C4-2B (cell line): ENCODE data around the gene TTC23.
"Not testable (repeated sequence)": the region's sequence is repeated elsewhere in the genome, so short reads cannot be mapped to it uniquely, and the experiment has no call there.

ENCODE experiments used
- H3K27ac ChIP-seq: fragments of 450-650 bp; 2 replicates; pipeline ENCODE4 v1.5.1; 2017
- ZFX ChIP-seq: fragments of 450-650 bp; IDR thresholded peaks from 2 replicates; pipeline ENCODE4 v1.6.1; 2017
- TF ChIP-seq, protein P1 (sequence below): fragments of 450-650 bp; conservative IDR thresholded peaks from 2 replicates; pipeline ENCODE4 v1.5.1; 2017; ENCODE audit warnings: mild to moderate bottlenecking

The TTC23 gene

DNA sequence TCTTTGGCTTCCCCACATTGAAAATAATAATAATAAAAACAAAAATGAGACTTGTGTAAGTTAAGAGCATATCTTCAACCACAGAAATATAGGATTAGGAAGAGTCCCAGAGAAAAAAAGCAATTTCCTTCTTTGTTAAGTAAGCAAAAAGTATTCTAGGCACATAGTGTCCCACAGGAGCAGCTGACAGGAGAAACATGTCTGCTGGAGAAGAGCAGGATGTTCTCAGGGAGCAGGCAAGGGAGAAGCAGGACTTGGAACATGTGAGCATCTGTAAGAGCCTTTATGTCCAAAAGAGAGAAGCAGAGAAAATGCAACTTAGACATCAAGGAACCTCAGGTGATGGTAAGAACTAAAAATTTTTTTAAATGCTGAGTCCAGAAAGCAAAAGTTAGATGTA is 39.0 kb downstream of the TTC23 start:
- H3K27ac ChIP-seq: no peak overlapping the region
- TF ChIP-seq, protein P1, sequence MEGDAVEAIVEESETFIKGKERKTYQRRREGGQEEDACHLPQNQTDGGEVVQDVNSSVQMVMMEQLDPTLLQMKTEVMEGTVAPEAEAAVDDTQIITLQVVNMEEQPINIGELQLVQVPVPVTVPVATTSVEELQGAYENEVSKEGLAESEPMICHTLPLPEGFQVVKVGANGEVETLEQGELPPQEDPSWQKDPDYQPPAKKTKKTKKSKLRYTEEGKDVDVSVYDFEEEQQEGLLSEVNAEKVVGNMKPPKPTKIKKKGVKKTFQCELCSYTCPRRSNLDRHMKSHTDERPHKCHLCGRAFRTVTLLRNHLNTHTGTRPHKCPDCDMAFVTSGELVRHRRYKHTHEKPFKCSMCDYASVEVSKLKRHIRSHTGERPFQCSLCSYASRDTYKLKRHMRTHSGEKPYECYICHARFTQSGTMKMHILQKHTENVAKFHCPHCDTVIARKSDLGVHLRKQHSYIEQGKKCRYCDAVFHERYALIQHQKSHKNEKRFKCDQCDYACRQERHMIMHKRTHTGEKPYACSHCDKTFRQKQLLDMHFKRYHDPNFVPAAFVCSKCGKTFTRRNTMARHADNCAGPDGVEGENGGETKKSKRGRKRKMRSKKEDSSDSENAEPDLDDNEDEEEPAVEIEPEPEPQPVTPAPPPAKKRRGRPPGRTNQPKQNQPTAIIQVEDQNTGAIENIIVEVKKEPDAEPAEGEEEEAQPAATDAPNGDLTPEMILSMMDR: no peak
- no peak for TF ChIP-seq ZFX

DNA sequence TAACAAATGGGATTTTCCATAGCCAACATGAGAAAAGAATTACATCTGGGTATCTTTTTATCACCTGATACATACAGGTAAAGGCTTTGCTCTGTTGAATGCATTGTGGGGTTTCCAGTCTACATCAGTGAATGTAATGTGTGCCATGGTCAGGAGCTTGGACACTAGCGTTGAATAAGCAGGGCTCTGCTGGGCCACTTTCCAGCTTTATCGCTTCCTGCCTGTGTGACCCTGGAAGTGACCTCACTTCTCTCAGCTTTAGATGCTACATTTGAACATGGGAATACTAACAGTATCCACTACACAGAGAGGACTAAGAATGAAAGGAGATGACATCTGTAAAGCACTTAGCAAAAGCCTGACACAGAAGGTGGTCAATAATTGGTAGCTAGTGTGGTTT is 40.1 kb downstream of the TTC23 start:
- no peak overlapping the region for H3K27ac ChIP-seq
- TF ChIP-seq, protein P1: no peak

DNA sequence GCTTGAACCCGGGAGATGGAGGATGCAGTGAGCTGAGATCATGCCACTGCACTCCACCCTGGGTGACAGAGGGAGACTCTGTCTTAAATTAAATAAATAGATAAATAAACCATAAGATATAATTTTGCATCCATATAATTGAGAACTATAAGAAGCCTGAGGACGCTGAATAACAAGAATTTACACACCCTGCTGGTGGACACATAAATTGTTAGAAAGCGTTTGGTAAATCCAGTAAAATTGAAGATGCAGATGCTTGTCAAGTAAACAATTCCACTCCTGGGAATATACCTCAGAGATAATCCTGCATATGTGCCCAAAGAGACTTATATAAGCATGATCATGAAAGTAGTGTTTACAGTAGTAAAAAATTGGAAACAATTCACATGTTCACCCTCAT is 41.7 kb downstream of the TTC23 start:
- H3K27ac ChIP-seq: no peak overlapping the region
- TF ChIP-seq, protein P1: no peak; the same call in 1 of the 2 replicates
- TF ChIP-seq ZFX: no peak

DNA sequence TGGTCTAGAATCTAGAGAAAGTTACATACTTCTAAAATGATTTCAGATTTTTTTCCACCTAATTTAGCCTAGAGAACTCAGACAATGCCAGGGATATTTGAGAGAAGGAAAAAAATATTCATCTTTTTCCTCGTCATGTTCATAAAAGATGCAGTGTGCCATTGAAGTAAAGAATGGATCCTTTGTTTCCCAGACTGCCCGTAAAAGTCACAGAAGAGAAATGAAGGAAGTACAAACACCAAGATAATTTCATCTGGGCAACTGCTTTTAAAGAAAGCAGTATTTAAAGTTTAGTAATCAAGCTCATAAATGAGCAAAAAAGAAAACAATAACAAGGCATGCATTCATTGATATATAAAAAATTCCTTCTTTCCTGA is 47.2 kb downstream of the TTC23 start:
- H3K27ac ChIP-seq: no peak overlapping the region
- TF ChIP-seq, protein P1: no peak
- no peak for TF ChIP-seq ZFX

DNA sequence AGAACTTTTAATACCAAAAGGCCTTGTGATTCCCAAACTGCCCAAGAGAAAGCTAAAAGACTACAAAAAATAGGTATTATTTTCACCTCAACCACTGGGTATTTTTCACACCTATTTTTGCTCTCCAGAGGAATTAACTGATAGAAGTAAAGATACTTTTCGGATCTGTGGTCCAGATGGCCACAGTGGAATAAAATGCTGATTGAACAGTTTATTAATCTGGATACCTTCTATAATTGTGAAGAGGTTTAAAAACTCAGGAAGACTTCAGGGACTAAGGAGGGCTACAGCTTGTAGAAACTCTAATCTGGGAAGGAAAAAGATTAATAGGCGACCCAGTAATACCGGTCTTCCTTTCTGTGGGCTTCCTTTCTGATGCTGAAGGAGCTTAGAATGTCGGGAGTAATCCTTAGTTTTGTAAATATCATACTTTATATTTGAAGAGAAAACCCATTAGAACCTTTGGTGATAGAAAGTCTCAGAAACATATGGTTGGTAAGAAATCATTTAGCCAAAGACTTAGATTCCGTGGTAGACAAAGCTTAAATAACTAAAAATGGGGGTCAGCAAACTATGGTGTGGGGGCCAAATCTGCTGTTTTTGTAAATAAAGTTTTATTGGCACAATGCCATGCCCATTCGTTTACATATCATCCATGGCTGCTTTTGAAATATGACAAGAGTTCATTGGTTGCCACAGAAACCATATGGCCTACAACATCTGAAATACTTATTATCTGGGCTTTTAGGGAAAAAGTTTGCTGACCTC is 47.8 kb downstream of the TTC23 start:
- TF ChIP-seq, protein P1: no peak
- TF ChIP-seq ZFX: no peak
- no peak overlapping the region for H3K27ac ChIP-seq

DNA sequence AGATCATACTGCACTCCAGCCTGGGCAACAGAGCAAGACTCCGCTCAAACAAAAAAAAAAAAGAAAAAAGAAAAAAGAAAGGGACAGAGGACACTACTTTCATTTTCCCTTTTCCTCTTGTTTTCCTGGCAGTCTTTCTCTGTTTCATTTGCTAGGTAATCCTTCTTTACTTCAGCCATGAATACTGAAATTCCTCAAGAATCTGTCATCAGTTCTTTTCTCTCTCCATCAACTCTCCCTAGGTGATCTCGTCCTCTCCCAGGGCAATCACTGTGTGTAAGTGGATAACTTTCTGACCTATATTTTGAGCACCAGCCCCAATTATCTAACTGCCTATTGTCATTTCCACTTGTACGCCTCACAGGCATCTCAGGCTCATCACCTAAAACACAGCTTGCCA is 51.5 kb downstream of the TTC23 start:
- no peak overlapping the region for H3K27ac ChIP-seq
- no peak for TF ChIP-seq ZFX
- TF ChIP-seq, protein P1: no peak

DNA sequence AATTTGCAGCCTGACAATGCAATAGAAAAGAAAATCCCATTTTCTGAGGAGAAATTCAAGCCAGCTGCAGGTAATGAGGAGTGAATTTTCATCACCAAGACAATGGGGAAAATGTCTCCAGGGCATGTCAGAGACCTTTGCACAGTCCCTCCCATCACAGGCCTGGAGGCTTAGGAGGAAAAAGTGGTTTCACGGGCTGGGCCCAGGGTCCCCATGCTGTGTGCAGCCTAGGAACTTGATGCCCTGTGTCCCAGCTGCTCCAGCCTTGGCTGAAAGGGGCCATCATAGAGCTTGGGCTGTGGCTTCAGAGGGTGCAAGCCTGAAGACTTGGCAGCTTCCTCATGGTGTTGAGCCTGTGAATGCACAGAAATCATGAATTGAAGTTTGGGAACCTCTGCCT is 57.2 kb downstream of the TTC23 start:
- not testable (repeated sequence) for H3K27ac ChIP-seq

DNA sequence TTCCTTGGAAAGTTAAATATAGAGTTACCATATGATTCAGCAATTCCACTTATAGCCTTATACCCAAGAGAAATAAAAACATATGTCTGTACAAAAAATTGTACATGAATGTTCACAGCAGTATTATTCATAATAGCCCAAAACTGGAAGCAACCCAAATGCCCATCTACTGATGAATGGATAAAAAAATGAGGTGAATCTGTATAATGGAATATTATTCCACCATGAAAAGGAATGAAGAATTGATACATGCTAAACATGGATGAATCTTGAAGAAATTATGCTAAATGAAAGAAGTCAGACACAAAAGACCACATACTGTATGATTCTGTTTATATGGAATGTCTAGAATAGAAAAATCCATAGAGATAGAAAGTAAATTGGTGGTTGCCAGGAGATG is 61.4 kb downstream of the TTC23 start:
- TF ChIP-seq, protein P1: no peak
- TF ChIP-seq ZFX: no peak
- no peak overlapping the region for H3K27ac ChIP-seq
